ENCODE results near the gene C14orf93.

GRCh38 chr14:23054000-23054811, 44.3 kb upstream of the C14orf93 start:
- TF ChIP-seq CTCF (IDR thresholded peaks at IDR 0.05) (no peak), POLR2AphosphoS5 (IDR thresholded peaks at IDR 0.05) (no peak), POLR2A (IDR thresholded peaks at IDR 0.05) (no peak)

Data from breast epithelium (tissue), 3 donors.